Stimulated activated naive CD8-positive, alpha-beta T cell treated with anti-CD3 and anti-CD28 coated beads, Interleukin-15, Interleukin-2, amounts not matched to agents 100 ng/mL and 50 ng/mL, for 24 hours (primary cell): ENCODE data around the gene RICTOR.

Experiments
- H3K27ac Mint-ChIP-seq: one replicate; pipeline ENCODE4 v1.8.0; 2021; ENCODE audit warnings: mild to moderate bottlenecking, mixed read lengths
- H3K27me3 Mint-ChIP-seq: one replicate; pipeline ENCODE4 v1.8.0; 2021; ENCODE audit warnings: mixed read lengths
- H3K36me3 Mint-ChIP-seq: one replicate; pipeline ENCODE4 v1.8.0; 2021; ENCODE audit warnings: low read depth, mixed read lengths
- H3K4me1 Mint-ChIP-seq: one replicate; pipeline ENCODE4 v1.8.0; 2021; ENCODE audit warnings: low read depth, mixed read lengths
- H3K4me3 Mint-ChIP-seq: one replicate; pipeline ENCODE4 v1.8.0; 2021; ENCODE audit warnings: mild to moderate bottlenecking, mixed read lengths
- H3K9me3 Mint-ChIP-seq: one replicate; pipeline ENCODE4 v1.8.0; 2021; ENCODE audit warnings: mixed read lengths

RICTOR gene

DNA sequence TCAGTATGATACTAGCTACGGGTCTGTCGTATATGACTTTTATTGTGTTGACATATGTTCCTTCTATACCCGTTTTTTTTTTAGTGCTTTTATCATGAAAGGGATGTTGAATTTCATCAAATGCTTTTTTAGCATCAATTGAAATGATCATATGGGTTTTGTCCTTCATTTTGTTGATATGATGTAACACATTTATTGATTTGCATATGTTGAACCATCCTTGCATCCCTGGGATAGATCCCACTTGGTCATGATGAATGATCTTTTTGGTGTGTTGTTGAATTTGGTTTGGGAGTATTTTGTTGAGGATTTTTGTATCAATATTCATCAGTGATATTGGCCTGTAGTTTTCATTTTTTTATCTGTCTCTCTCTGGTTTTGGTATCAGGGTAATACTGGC lies 177.4 kb downstream of the RICTOR start:
- no peak overlapping the region for H3K27ac Mint-ChIP-seq
- H3K27me3 Mint-ChIP-seq, result peaks cover 11% of the 10 kb centered on the region
- no peaks in the 10 kb centered on the region for H3K36me3 Mint-ChIP-seq
- H3K9me3 Mint-ChIP-seq, result peaks cover 19% of the 10 kb centered on the region
- no peaks in the 10 kb centered on the region for H3K4me1 Mint-ChIP-seq
- H3K4me3 Mint-ChIP-seq, result no peak overlapping the region

DNA sequence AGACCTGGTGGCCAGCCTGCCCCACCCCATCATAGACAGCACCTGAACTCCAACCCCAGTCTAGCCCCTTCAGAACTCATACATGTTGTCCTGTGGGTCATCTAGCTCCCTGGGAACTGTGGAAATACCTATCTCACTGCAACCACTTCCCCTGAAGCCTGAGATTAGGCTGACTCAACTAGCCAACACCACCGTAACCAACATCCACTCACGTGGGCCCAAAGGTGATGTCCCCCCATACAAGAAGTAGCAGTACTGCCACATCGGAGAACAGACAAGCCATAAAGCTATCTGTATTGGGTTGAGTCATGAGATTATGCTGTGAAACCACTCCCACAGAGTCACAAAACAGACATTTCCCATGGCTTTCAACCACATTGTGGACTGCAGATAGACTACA lies 181.8 kb downstream of the RICTOR start:
- Mint-ChIP-seq H3K4me1 (no peaks in the 10 kb centered on the region), H3K4me3 (no peak overlapping the region), H3K27me3 (peaks cover 24% of the 10 kb centered on the region), H3K9me3 (peaks cover 14% of the 10 kb centered on the region), H3K27ac (no peak overlapping the region), H3K36me3 (no peaks in the 10 kb centered on the region)

DNA sequence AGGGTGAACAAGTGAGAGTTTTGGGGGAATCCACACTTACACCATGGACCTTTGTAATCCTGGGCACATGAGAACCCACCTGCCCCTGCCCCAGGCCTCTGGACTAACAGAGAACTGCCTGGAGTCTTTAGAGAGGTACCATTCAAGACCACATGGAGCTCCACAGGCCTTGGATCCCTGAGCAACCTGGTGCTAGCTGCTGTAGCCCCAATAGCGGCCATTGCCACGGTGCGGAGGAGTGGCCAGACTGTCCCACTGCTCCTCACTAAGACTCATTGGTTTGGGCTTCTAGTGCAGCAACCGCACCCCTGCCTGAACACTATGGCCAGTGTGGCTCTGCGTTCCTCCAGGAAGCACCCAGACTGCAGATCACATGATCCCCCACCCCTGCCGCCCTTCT lies 182.6 kb downstream of the RICTOR start:
- Mint-ChIP-seq H3K9me3 (peaks cover 13% of the 10 kb centered on the region), H3K36me3 (no peaks in the 10 kb centered on the region), H3K4me1 (no peaks in the 10 kb centered on the region), H3K27ac (no peak overlapping the region), H3K27me3 (peaks cover 28% of the 10 kb centered on the region), H3K4me3 (no peak overlapping the region)

DNA sequence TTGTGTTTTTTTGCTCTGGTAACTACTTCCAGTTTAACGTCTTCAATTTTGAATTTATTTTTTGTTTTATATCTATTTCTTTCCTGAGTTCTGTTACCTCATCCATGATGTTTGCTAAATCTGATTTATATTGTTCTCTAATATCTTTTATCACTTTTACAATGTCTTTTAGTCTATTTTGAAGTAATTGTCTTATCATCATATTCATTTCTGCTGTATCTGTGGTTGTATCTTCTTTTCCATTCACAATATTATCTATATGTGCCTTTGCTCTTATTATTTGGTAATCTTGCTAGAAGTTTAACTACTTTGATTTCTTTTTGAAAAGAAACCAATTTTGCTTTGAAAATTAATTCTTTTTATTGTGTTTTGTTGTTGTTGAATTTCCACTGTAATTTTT lies 184.8 kb downstream of the RICTOR start:
- Mint-ChIP-seq H3K4me3 (no peak overlapping the region), H3K27ac (no peak overlapping the region), H3K4me1 (no peaks in the 10 kb centered on the region), H3K36me3 (no peaks in the 10 kb centered on the region), H3K9me3 (peaks cover 5% of the 10 kb centered on the region), H3K27me3 (peaks cover 40% of the 10 kb centered on the region)

DNA sequence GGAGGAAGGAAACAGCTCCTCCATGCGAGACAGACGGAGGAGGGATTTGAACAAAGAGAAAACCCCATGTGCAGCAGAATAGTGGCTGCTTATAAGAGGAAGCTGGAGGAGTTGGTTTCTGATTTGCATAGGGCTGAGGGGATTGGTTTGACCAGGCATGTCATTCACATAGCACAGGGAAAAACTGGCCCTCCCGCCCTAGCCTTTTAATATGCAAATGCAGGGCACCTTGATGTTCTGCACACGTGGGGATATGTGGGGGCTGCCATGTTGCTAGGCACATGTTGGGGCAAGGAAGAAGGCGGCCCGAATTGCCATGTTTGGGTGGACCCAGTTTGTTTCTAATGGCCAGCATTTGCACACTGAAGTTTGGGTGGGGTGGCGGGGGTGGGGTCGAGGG lies 186.2 kb downstream of the RICTOR start:
- H3K27me3 Mint-ChIP-seq, result peaks cover 39% of the 10 kb centered on the region
- no peaks in the 10 kb centered on the region for H3K9me3 Mint-ChIP-seq
- H3K4me3 Mint-ChIP-seq, result no peak overlapping the region
- no peaks in the 10 kb centered on the region for H3K36me3 Mint-ChIP-seq
- H3K27ac Mint-ChIP-seq, result no peak overlapping the region
- H3K4me1 Mint-ChIP-seq, result no peaks in the 10 kb centered on the region
